ENCODE measurements around the gene APAF1. TPM values are rescaled to one million over a fixed set of nuclear protein-coding genes. Genes with fewer than 3 reads are reported as not detected.

The APAF1 gene
- total and polyA plus RNA-seq, 10 of the 15 experiments (the other 5 are each of a cell fraction or from before 2014, with no cell fraction given), result 4.2 to 19.1 (median 14.2) TPM

GRCh38 chr12:98645572-98646067 is 530 bp downstream of the APAF1 start (continued):
- TF ChIP-seq ZSCAN29 (IDR thresholded peaks at IDR 0.05) (no peak), GABPA (IDR thresholded peaks at IDR 0.05; ENCODE audit: low read depth) (no peak), IKZF1 (conservative IDR thresholded peaks at IDR 0.05) (peak; percentile 86), SUPT20H (IDR thresholded peaks at IDR 0.05; ENCODE audit: borderline replicate concordance, control insufficient read depth, low read depth, low read length) (no peak), FOXK2 (IDR thresholded peaks at IDR 0.05) (no peak), SREBF1 (IDR thresholded peaks at IDR 0.05; ENCODE audit: low read length) (no peak), FOS (IDR thresholded peaks at IDR 0.05; ENCODE audit: borderline replicate concordance, extremely low read depth, insufficient read length) (no peak), GATAD2B (conservative IDR thresholded peaks at IDR 0.05; ENCODE audit: low read depth) (peak; percentile 65; the same call in 1 of the 2 replicates), E2F4 (IDR thresholded peaks at IDR 0.05; ENCODE audit: low read depth, low read length) (no peak), IKZF2 (IDR thresholded peaks at IDR 0.05) (peak; percentile 63 to 72; a peak in 3 of 4 replicates), RELB (IDR thresholded peaks at IDR 0.05; ENCODE audit: low read depth) (peak; percentile 53; the same call in 1 of the 2 replicates), ZBTB11 (CRISPR knock-in tag; IDR thresholded peaks at IDR 0.05) (no peak), NRF1 (conservative IDR thresholded peaks at IDR 0.05; ENCODE audit: low read depth, low read length) (no peak), KDM1A (IDR thresholded peaks at IDR 0.05; ENCODE audit: borderline replicate concordance) (no peak), NR2C2 (IDR thresholded peaks at IDR 0.05; ENCODE audit: borderline replicate concordance, control insufficient read depth, insufficient read length, low read depth) (no peak), MYC (IDR thresholded peaks at IDR 0.05; ENCODE audit: insufficient read depth, insufficient read length, insufficient replicate concordance, low read length, severe bottlenecking) (no peak), NKRF (conservative IDR thresholded peaks at IDR 0.05) (0 out of 2 replicates have a peak, but pooled peaks have one; percentile 59), MEF2A (IDR thresholded peaks at IDR 0.05; ENCODE audit: insufficient read depth, low read depth, low read length) (no peak), ATF7 (IDR thresholded peaks at IDR 0.05; ENCODE audit: low read depth) (no peak), BACH1 (IDR thresholded peaks at IDR 0.05; ENCODE audit: borderline replicate concordance) (no peak), IRF5 (IDR thresholded peaks at IDR 0.05; ENCODE audit: borderline replicate concordance) (no peak), ZNF274 (IDR thresholded peaks at IDR 0.05; ENCODE audit: insufficient read depth, insufficient read length) (no peak)
